GM19025 (cell line): ENCODE data around the gene EEFSEC.

Source experiments
- ATAC-seq: cut with Tn5 transposase; IDR thresholded peaks from one replicate; pipeline ENCODE4 v1.9.1; 2021; ENCODE audit warnings: mild to moderate bottlenecking, low read depth, moderate library complexity; ENCODE audit not compliant: unreplicated experiment

The EEFSEC gene

DNA sequence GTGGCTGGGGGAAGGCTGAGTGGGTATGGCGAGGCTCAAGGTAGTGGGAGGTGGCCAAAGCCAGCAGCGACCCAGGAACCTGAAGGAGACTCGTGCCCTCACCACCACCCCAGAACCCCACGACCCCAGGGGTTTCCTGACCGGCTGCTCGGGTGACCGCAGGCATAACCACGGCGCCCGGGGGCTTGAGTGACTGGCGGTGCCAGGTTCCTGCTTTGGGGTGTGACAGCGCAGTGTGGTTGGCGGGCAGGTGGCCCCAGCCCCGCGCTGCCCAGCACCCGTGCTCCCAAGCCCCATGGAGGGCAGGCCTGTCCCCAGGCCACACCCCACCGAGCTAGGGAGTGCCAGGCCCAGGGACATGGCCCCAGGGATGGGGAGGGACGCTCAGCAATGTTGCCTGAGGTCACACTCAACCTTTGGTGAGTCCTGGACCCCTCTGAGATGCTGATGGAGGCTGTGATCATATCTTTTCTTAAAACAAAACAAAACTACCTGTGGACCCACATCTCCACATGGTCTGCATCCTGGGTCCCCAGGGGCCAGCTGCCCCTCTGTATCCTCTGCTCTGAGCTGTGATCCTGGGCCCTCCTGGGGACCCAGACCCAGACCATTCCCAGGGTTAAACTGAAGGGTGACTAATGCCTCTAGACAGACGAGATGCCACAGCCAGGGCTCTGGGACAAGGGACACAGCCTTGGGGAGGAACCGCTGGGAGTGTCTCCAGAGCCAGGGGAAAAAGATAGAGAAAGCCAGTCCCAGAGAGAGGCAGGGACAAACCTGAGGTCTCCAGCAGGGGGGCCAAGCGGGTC lies 300.4 kb downstream of the EEFSEC start:
- ATAC-seq: no peak

DNA sequence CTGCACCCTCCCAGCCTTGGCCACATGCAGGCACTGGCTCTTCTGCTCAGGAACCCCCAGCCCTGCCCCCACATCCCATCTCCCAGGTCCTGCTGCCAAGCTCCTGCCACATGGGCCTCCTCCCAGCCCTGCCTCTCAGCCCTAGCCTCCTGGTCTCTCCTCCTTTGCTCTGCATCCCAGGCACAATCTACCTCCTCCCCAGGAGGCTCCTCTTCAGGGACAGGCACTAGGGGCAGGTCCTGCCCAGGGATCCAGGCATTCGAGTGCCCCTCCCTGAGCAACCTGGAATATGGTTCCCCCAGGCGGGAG lies 301.0 kb downstream of the EEFSEC start:
- ATAC-seq: no peak

DNA sequence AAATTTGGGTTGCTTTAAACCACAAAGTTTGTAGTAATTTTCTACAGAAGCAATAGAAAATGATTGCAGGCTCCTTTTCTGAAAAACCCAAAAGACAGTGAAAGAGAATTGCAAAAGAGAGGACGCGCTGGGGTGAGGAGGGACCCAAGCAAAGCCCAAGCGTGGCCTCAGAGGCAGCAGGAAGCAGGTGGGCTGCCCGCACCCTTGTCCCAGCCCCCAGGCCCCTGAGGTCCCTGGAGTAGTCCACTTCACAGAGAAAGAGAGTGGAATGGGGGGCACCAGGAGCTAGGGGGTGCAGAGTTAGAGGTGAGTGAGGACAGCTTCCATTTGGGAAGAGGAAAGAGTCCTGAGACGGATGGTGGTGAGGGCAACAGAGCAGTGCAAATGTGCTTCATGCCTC lies 301.8 kb downstream of the EEFSEC start:
- ATAC-seq: no peak

GRCh38 chr3:128455786-128456748 lies 302.8 kb downstream of the EEFSEC start:
- no peak for ATAC-seq

GRCh38 chr3:128456776-128457715 lies 303.8 kb downstream of the EEFSEC start:
- ATAC-seq: no peak

GRCh38 chr3:128457937-128458336 lies 304.7 kb downstream of the EEFSEC start:
- no peak for ATAC-seq
